ENCODE measurements around the gene JAZF1. TPM values are rescaled to one million over a fixed set of nuclear protein-coding genes. Genes with fewer than 3 reads are reported as not detected.

The JAZF1 gene
- total and polyA plus RNA-seq, 10 of the 15 experiments (the other 5 are each of a cell fraction or from before 2014, with no cell fraction given), result 0.04 to 0.82 (median 0.15) TPM; not detected in 3

GRCh38 chr7:27843584-27844305 is 336.9 kb downstream of the JAZF1 start (continued):
- TF ChIP-seq USF1 (IDR thresholded peaks at IDR 0.05; ENCODE audit: borderline replicate concordance, extremely low read length, insufficient read depth, low read depth, low read length) (no peak), CBFB (IDR thresholded peaks at IDR 0.05; ENCODE audit: low read depth) (no peak), CREB1 (IDR thresholded peaks at IDR 0.05; ENCODE audit: low read depth) (no peak), EZH2 (IDR thresholded peaks at IDR 0.05; ENCODE audit: borderline replicate concordance, control insufficient read depth, low read depth, low read length) (no peak), ATF2 (IDR thresholded peaks at IDR 0.05; ENCODE audit: low read length) (no peak), ESRRA (IDR thresholded peaks at IDR 0.05; ENCODE audit: low read length) (no peak), IRF5 (IDR thresholded peaks at IDR 0.05; ENCODE audit: borderline replicate concordance) (no peak), POLR2A (IDR thresholded peaks at IDR 0.05; ENCODE audit: low read depth, low read length) (no peak), POLR2AphosphoS5 (IDR thresholded peaks at IDR 0.05; ENCODE audit: low read length) (no peak), SMARCA5 (IDR thresholded peaks at IDR 0.05) (no peak)
